Muscle layer of duodenum (tissue), 2 donors: ENCODE data around the gene SNRNP27.
"Not testable (repeated sequence)": the region's sequence is repeated elsewhere in the genome, so short reads cannot be mapped to it uniquely, and the experiment has no call there.

Experiments used
- H3K27ac ChIP-seq: one replicate; pipeline ENCODE4 v1.7.0; 2013; ENCODE audit warnings: mild to moderate bottlenecking, low read length
- H3K27me3 ChIP-seq: one replicate; pipeline ENCODE4 v1.7.0; 2013; ENCODE audit warnings: low read depth, mild to moderate bottlenecking, control low read depth, low read length
- H3K36me3 ChIP-seq, 2 donors: one replicate each; pipeline ENCODE4 v1.7.0; 2013; ENCODE audit warnings: low read length in 2 of 2, control low read depth in 1 of 2, mild to moderate bottlenecking in 1 of 2; ENCODE audit not compliant: insufficient read depth in 2 of 2, control insufficient read depth in 1 of 2
- H3K4me1 ChIP-seq, 2 donors: one replicate each; pipeline ENCODE4 v1.7.0; 2013; ENCODE audit warnings: low read length in 2 of 2, mild to moderate bottlenecking in 2 of 2, control low read depth in 1 of 2, moderate library complexity in 1 of 2; ENCODE audit not compliant: insufficient read depth in 2 of 2, control insufficient read depth in 1 of 2
- H3K4me3 ChIP-seq, 2 donors: one replicate each; pipeline ENCODE4 v1.7.0; 2013; ENCODE audit warnings: low read length in 2 of 2, low read depth in 1 of 2, mild to moderate bottlenecking in 1 of 2
- H3K9me3 ChIP-seq, 2 donors: one replicate each; pipeline ENCODE4 v1.7.0; 2013; ENCODE audit warnings: low read length in 2 of 2, control low read depth in 1 of 2, mild to moderate bottlenecking in 1 of 2; ENCODE audit not compliant: control insufficient read depth in 1 of 2
- donor health status: healthy.

Gene SNRNP27

GRCh38 chr2:69948963-69949645, 55.3 kb downstream of the SNRNP27 start:
- H3K9me3 ChIP-seq: no peaks in the 10 kb centered on the region
- no peak overlapping the region for H3K27ac ChIP-seq
- no peaks in the 10 kb centered on the region for H3K4me1 ChIP-seq
- peak overlapping the region in 1 of 2 donors; percentile 11 for H3K4me3 ChIP-seq
- H3K27me3 ChIP-seq: peaks cover 4% of the 10 kb centered on the region
- H3K36me3 ChIP-seq: no peaks in the 10 kb centered on the region

GRCh38 chr2:69950241-69950640, 56.5 kb downstream of the SNRNP27 start:
- no peak overlapping the region for H3K27ac ChIP-seq
- H3K4me3 ChIP-seq: no peak overlapping the region
- H3K27me3 ChIP-seq: peaks cover 4% of the 10 kb centered on the region
- H3K9me3 ChIP-seq: no peaks in the 10 kb centered on the region
- H3K36me3 ChIP-seq: no peaks in the 10 kb centered on the region
- no peaks in the 10 kb centered on the region for H3K4me1 ChIP-seq

DNA sequence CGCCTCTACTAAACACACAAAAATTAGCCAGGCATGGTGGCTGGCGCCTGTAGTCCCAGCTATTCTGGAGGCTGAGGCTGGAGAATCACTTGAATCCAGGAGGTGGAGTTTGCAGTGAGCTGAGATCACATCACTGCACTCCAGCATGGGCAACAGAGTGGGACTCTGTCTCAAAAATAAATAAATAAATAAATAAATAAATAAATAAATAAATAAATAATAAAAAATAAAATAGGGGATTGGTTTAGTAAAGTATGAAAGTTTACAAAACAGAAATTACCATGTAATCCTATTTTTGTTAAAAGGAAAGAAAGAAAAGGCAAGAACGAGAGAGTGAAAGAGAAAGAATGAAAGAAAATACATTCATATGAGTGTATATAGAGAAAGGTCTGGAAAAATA, 56.9 kb downstream of the SNRNP27 start:
- H3K27me3 ChIP-seq, H3K27ac ChIP-seq, H3K36me3 ChIP-seq, H3K4me3 ChIP-seq, H3K9me3 ChIP-seq, H3K4me1 ChIP-seq: not testable (repeated sequence)

- Histone ChIP-seq H3K9me3 (no peaks in the 10 kb centered on the region), H3K36me3 (no peaks in the 10 kb centered on the region), H3K27ac (no peak overlapping the region), H3K4me3 (no peak overlapping the region), H3K27me3 (peaks cover 4% of the 10 kb centered on the region), H3K4me1 (no peaks in the 10 kb centered on the region)
These were observed 58.8 kb downstream of the SNRNP27 start for GRCh38 chr2:69952336-69953115.

DNA sequence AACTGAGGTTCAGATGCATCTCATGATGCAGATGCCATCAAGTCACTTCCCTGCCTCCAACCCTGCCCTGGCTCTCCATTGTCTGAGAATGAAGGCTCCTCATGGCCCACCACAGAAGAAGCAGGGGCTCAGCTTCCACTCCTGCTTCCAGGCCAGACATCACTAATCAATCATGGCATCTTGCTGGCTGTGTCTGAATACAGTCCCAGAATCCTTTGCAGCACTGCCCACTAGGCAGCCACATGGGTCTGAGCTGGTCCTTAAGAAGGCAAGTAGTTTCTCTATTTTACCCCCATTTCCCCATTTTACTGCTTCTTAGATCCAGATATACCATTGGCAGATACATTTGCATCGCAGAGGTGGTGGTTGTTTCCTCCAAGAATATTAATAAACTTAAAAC, 60.3 kb downstream of the SNRNP27 start:
- Histone ChIP-seq H3K9me3 (no peaks in the 10 kb centered on the region), H3K4me1 (no peaks in the 10 kb centered on the region), H3K27ac (no peak overlapping the region), H3K27me3 (peaks cover 2% of the 10 kb centered on the region), H3K4me3 (no peak overlapping the region), H3K36me3 (no peaks in the 10 kb centered on the region)
